ENCODE data around the gene LTBP2.
A peak's percentile ranks its signal among the peaks of the same experiment; 100 is the strongest.

The LTBP2 gene

GRCh38 chr14:74491956-74492775 lies 119.9 kb downstream of the LTBP2 start:
- peak; percentile 68 for DNase-seq (ENCODE audit: low read depth)
- peak overlapping the region; percentile 80 for H3K4me3 ChIP-seq (ENCODE audit: control insufficient read depth, low read depth, low read length)
- TF ChIP-seq, protein P1, sequence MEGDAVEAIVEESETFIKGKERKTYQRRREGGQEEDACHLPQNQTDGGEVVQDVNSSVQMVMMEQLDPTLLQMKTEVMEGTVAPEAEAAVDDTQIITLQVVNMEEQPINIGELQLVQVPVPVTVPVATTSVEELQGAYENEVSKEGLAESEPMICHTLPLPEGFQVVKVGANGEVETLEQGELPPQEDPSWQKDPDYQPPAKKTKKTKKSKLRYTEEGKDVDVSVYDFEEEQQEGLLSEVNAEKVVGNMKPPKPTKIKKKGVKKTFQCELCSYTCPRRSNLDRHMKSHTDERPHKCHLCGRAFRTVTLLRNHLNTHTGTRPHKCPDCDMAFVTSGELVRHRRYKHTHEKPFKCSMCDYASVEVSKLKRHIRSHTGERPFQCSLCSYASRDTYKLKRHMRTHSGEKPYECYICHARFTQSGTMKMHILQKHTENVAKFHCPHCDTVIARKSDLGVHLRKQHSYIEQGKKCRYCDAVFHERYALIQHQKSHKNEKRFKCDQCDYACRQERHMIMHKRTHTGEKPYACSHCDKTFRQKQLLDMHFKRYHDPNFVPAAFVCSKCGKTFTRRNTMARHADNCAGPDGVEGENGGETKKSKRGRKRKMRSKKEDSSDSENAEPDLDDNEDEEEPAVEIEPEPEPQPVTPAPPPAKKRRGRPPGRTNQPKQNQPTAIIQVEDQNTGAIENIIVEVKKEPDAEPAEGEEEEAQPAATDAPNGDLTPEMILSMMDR (conservative IDR thresholded peaks at IDR 0.05; ENCODE audit: control insufficient read depth, insufficient read depth, low read depth, low read length): peak; percentile 39

DNA sequence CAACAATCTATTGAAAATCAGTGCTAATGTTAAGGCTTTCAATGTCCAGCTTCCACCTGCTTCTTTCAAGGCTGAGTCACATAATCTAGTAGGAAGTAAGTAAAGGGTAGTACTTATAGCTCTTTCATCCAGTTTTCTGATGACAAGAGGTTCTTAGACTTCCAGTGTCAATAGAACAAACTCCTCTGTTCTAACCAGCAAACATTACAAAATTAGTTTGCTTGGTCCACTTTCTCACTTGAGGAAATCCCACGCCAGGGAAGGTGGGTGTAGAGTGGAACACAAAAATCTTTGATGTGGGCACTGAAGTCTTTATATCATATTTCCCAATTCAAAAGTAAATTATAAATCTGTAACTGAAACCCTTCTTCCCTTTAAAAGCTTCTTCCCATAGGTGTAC lies 121.6 kb downstream of the LTBP2 start:
- TF ChIP-seq, protein P1 (conservative IDR thresholded peaks at IDR 0.05; ENCODE audit: control insufficient read depth, insufficient read depth, low read depth, low read length): no peak
- no peak overlapping the region for H3K4me3 ChIP-seq (ENCODE audit: control insufficient read depth, low read depth, low read length)
- no peak for DNase-seq (ENCODE audit: low read depth)

DNA sequence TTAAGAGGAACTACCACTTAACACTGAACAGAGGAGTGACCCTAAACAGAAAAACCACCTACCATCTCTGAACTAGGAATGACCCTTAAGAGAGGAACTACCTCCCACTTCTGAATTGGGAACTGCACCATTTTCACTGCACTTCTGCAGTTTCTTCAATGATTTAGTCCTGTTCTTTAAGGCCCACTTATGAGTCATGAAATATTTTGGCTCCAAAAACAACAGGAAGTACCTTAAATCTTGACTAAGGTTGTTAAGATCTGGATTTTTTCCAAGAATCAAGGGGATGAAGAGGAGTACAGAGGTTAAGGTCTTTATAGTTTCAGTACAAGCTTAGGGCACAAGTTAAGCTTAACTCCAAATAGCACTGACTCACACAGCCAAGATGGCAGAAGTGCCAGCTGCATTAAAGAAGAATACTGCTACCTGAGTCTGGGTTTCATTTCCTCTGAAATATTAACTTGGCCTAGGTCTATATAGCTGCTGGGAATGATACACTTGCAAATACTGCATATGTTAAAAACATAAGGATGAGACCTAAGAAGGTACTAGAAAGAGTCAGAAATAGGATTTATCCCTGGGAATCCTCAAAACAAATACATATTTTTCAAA lies 123.1 kb downstream of the LTBP2 start:
- no peak overlapping the region for H3K4me3 ChIP-seq (ENCODE audit: control insufficient read depth, low read depth, low read length)
- DNase-seq (ENCODE audit: low read depth): peak; percentile 80
- TF ChIP-seq, protein P1 (conservative IDR thresholded peaks at IDR 0.05; ENCODE audit: control insufficient read depth, insufficient read depth, low read depth, low read length): no peak

- TF ChIP-seq, protein P1 (conservative IDR thresholded peaks at IDR 0.05; ENCODE audit: control insufficient read depth, insufficient read depth, low read depth, low read length): no peak
- no peak for DNase-seq (ENCODE audit: low read depth)
Measured at GRCh38 chr14:74486164-74486563, 125.9 kb downstream of the LTBP2 start.

DNA sequence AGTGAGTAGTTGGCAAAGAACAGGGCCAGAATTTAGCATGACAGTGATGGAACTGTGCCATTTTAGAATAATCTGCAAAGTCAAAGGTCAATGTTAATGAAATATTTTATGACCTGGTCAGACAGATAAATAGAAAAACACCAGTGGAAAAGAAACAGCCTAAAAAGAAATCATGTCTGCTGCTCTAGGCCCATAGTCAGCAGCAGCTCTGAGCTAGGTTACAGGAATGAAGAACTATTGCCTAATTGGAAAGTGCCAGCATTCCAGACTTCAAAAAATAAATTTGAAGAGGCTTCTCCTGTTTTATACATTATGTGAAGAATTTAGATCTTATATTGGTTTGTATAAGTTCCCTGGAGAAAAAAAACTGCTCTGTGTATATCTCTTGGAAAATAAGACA lies 128.7 kb downstream of the LTBP2 start:
- TF ChIP-seq, protein P1 (conservative IDR thresholded peaks at IDR 0.05; ENCODE audit: control insufficient read depth, insufficient read depth, low read depth, low read length): no peak
- no peak overlapping the region for H3K4me3 ChIP-seq (ENCODE audit: control insufficient read depth, low read depth, low read length)
- no peak for DNase-seq (ENCODE audit: low read depth)

More at GRCh38 chr14:74486164-74486563, 125.9 kb downstream of the LTBP2 start:
- no peak overlapping the region for H3K4me3 ChIP-seq (ENCODE audit: control insufficient read depth, low read depth, low read length)

DNA sequence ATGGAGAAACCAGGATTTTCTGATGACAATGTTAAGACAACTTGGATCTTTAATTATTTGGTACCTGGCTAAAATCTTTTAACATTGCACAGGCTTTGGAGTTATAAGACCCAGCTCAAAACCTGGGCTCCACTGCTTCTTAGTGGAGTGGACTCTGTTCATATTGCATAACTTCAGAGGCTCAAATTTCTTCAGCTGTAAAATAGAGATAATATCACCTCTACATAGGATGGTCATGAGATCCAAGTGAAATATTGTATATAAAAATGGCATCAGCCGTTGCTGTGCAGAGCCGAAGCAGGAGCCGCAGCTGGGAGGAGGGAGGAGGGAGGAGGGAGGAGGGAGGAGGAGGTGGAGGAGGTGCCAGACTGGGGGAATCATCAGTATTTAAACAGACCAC lies 129.5 kb downstream of the LTBP2 start:
- no peak for DNase-seq (ENCODE audit: low read depth)
- TF ChIP-seq, protein P1 (conservative IDR thresholded peaks at IDR 0.05; ENCODE audit: control insufficient read depth, insufficient read depth, low read depth, low read length): no peak

More for the DNA sequence above, 129.5 kb downstream of the LTBP2 start:
- no peak overlapping the region for H3K4me3 ChIP-seq (ENCODE audit: control insufficient read depth, low read depth, low read length)

All from fibroblast of mammary gland (primary cell).